OCI-LY7 (cell line): Measurements from ENCODE around the gene SH3RF1. TPM values are rescaled to one million over a fixed set of nuclear protein-coding genes. Genes with fewer than 3 reads are reported as not detected.

Source experiments
- BruUV-seq: library from RNA; stranded (reverse); fragments of 400-500 nt; replicated peaks from 2 replicates; lab custom pipeline; 2021; lab: Mats Ljungman, UMichigan
- CTCF ChIA-PET: fragments of 300-600 bp; sonication (Branson Sonifier 250); formaldehyde crosslinking; loops from one replicate; lab custom pipeline; 2022; ENCODE audit warnings: antibody characterized with exemption; ENCODE audit not compliant: unreplicated experiment; lab: Charles Lee
- POLR2A ChIA-PET: fragments of 300-600 bp; sonication (Branson Sonifier 250); formaldehyde crosslinking; loops from one replicate; lab custom pipeline; 2022; ENCODE audit warnings: antibody characterized with exemption; lab: Charles Lee
- DNase-seq: peaks from one replicate; pipeline ENCODE4 v3.0.0-alpha.2; 2015; ENCODE audit warnings: low spot score
- H2AFZ ChIP-seq: fragments of 200-600 bp; sonication (generic), shearing (Covaris generic); 2 replicates; pipeline ENCODE4 v1.6.1; 2014; ENCODE audit warnings: mild to moderate bottlenecking, antibody characterized with exemption, low read length, moderate library complexity
- H3K27ac ChIP-seq: fragments of 200-600 bp; sonication (generic); 2 replicates; pipeline ENCODE4 v1.5.1; 2014; ENCODE audit warnings: mixed run types, low read depth, mild to moderate bottlenecking, moderate library complexity, low read length, inconsistent platforms; ENCODE audit not compliant: poor library complexity, severe bottlenecking
- H3K36me3 ChIP-seq: fragments of 200-600 bp; sonication (generic); 2 replicates; pipeline ENCODE4 v1.6.1; 2014; ENCODE audit warnings: mild to moderate bottlenecking, antibody characterized with exemption, low read length, moderate library complexity, mixed read lengths; ENCODE audit not compliant: insufficient read depth
- H3K4me1 ChIP-seq: fragments of 200-600 bp; sonication (generic); 2 replicates; pipeline ENCODE4 v1.5.1; 2014; ENCODE audit warnings: mild to moderate bottlenecking, low read length; ENCODE audit not compliant: insufficient read depth, poor library complexity, severe bottlenecking
- H3K4me2 ChIP-seq: fragments of 200-600 bp; sonication (generic); 2 replicates; pipeline ENCODE4 v1.6.1; 2014; ENCODE audit warnings: mild to moderate bottlenecking, low read length
- H3K4me3 ChIP-seq: fragments of 200-600 bp; sonication (generic); 2 replicates; pipeline ENCODE4 v1.5.1; 2014; ENCODE audit warnings: mild to moderate bottlenecking, low read depth, low read length; ENCODE audit not compliant: poor library complexity, severe bottlenecking
- H3K79me2 ChIP-seq: fragments of 200-600 bp; sonication (generic); 2 replicates; pipeline ENCODE4 v1.6.1; 2016; ENCODE audit warnings: low read depth, mild to moderate bottlenecking, low read length, moderate library complexity, mixed read lengths; ENCODE audit not compliant: insufficient read depth
- H3K9me2 ChIP-seq: fragments of 200-600 bp; sonication (generic); 2 replicates; pipeline ENCODE4 v1.6.1; 2016; ENCODE audit warnings: mild to moderate bottlenecking, low read length, mixed read lengths; ENCODE audit not compliant: insufficient read depth
- H3K9me3 ChIP-seq: fragments of 200-600 bp; sonication (generic); 2 replicates; pipeline ENCODE4 v1.6.1; 2014; ENCODE audit warnings: mild to moderate bottlenecking, mixed run types, low read length, mixed read lengths
- H4K20me1 ChIP-seq: fragments of 200-600 bp; sonication (generic); 2 replicates; pipeline ENCODE4 v1.6.1; 2014; ENCODE audit warnings: mild to moderate bottlenecking, antibody characterized with exemption, low read length, moderate library complexity, mixed read lengths; ENCODE audit not compliant: insufficient read depth
- CTCF ChIP-seq: fragments of 200-600 bp; sonication (generic); conservative IDR thresholded peaks from 2 replicates; pipeline ENCODE4 v1.5.1; 2014; ENCODE audit warnings: mild to moderate bottlenecking, antibody characterized with exemption, low read length, moderate library complexity, mixed read lengths
- EZH2phosphoT487 ChIP-seq: fragments of 200-600 bp; sonication (generic); IDR thresholded peaks from 2 replicates; pipeline ENCODE4 v1.6.1; 2018; ENCODE audit warnings: low read depth, borderline replicate concordance, mild to moderate bottlenecking, mixed run types, antibody characterized with exemption, low read length, moderate library complexity, mixed read lengths
- intact Hi-C: fragments of 100-400 bp; cut with micrococcal nuclease; formaldehyde crosslinking; loops from one replicate; pipeline ENCODE4 v1.10.0; 2022; ENCODE audit not compliant: unreplicated experiment
- total RNA-seq, 2 experiments: library from RNA; depleted of rRNA in 1 of 2; stranded (reverse); fragments of >200 nt in 1 of 2; shearing (Covaris generic) in 1 of 2; gene quantifications; 2 replicates each; pipeline ENCODE4 v1.2.3, GENCODE V29; 2014 to 2022

Gene SH3RF1
- total RNA-seq, 2 experiments from 2014 or later, result not detected

DNA sequence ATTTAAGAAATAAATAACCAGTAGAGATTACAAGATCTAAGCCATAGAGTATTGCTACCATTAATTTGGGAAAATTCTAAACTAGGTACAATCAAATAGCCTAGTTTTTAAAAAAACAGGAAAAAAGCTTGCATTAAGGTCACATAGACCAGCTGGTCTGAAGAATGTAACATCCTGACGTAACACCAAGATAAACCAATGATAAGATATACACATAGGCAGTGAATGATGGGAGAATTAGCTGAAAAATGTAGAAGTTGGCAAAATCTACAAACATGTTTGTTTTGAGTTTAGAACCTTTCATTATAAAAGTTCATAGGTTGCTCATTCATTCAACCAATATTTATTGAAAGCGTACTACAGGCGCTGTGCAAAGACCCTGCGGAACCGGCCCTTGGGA, 120.0 kb downstream of the SH3RF1 start:
- TF ChIP-seq EZH2phosphoT487, result no peak
- TF ChIP-seq CTCF, result no peak
- H3K9me3 ChIP-seq, result no peaks in the 10 kb centered on the region
- no peaks in the 10 kb centered on the region for H4K20me1 ChIP-seq
- no peaks in the 10 kb centered on the region for H3K9me2 ChIP-seq
- H3K4me2 ChIP-seq, result no peak overlapping the region
- no peak overlapping the region for H3K27ac ChIP-seq
- H3K79me2 ChIP-seq, result no peaks in the 10 kb centered on the region
- CTCF ChIA-PET, result no interaction called here
- intact Hi-C loops, result no loop called here
- H2AFZ ChIP-seq, result no peak overlapping the region
- no peaks in the 10 kb centered on the region for H3K4me1 ChIP-seq
- POLR2A ChIA-PET, result interaction anchor here (0.6 kb wide), 1 partner anchor 1647 kb away, joined by 3 read pairs; no protein-coding TSS in a partner anchor
- DNase-seq, result no peak
- no peaks in the 10 kb centered on the region for H3K36me3 ChIP-seq
- BruUV-seq, result no TSS peak
- H3K4me3 ChIP-seq, result no peak overlapping the region

DNA sequence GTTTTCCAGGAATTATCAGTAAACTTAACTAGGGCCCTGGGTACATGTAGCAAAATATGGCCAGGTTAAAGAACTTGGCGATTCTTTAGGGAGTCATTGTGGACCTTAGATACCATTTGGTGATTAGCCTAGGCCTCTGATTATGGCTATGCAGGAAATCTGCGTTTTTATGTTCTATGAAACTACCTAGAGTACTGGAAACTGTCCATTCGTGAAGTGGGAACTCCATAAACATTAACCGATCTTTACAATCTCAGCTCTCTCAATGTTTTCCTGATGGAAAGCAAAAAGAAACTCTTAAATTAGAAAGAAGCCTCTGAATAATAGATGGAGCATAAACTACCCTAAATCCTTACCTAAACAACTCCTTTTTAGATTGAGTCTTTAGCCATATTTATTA, 121.9 kb downstream of the SH3RF1 start:
- H4K20me1 ChIP-seq, result no peaks in the 10 kb centered on the region
- no peak for DNase-seq
- no peaks in the 10 kb centered on the region for H3K4me1 ChIP-seq
- POLR2A ChIA-PET, result no interaction called here
- H3K36me3 ChIP-seq, result no peaks in the 10 kb centered on the region
- H3K4me3 ChIP-seq, result no peak overlapping the region
- no peak overlapping the region for H2AFZ ChIP-seq
- H3K4me2 ChIP-seq, result no peak overlapping the region
- no peak overlapping the region for H3K27ac ChIP-seq
- intact Hi-C loops, result no loop called here
- CTCF ChIA-PET, result no interaction called here
- no peak for TF ChIP-seq CTCF
- no peak for TF ChIP-seq EZH2phosphoT487
- BruUV-seq, result no TSS peak
- H3K9me3 ChIP-seq, result no peaks in the 10 kb centered on the region
- H3K79me2 ChIP-seq, result no peaks in the 10 kb centered on the region
- no peaks in the 10 kb centered on the region for H3K9me2 ChIP-seq

DNA sequence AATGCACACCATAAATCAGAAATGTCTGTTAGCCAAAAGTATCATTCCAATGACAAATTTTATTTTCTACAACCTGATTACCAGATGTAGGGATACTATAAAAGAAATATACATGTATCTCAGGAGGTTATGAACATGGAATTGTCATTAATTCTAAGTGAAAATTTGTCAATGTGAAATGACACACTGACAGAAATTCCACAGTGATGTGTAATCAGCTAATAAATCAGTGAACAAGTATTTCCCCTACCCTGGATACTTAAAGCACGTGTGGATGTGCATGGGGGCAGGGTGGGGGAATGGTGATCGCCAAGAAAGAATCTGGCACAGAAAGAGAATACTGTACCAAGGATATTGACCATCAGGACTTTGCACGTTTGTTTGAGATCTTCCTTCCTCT, 123.6 kb downstream of the SH3RF1 start:
- BruUV-seq, result no TSS peak
- no peak overlapping the region for H3K4me3 ChIP-seq
- H3K9me3 ChIP-seq, result no peaks in the 10 kb centered on the region

More for the DNA sequence above, 123.6 kb downstream of the SH3RF1 start:
- Histone ChIP-seq H3K4me1 (no peaks in the 10 kb centered on the region), H3K4me2 (no peak overlapping the region), H3K36me3 (no peaks in the 10 kb centered on the region), H3K9me2 (no peaks in the 10 kb centered on the region), H3K79me2 (no peaks in the 10 kb centered on the region), H4K20me1 (no peaks in the 10 kb centered on the region), H2AFZ (no peak overlapping the region), H3K27ac (no peak overlapping the region)
- ChIA-PET POLR2A (no interaction called here), CTCF (no interaction called here)
- DNase-seq, result no peak
- intact Hi-C loops, result no loop called here
- no peak for TF ChIP-seq CTCF
- TF ChIP-seq EZH2phosphoT487, result no peak
